ENCODE measurements around the gene SLC39A9. TPM values are rescaled to one million over a fixed set of nuclear protein-coding genes. Genes with fewer than 3 reads are reported as not detected.

Gene SLC39A9
- total and polyA plus RNA-seq, 2 of the 4 experiments (the other 2 are of a cell fraction), result 41.4 to 168 TPM

GRCh38 chr14:69430306-69430939 is 31.9 kb downstream of the SLC39A9 start:
- no peak overlapping the region for H2BK120ac ChIP-seq (ENCODE audit: low read depth, low read length)
- no peak overlapping the region for H2BK20ac ChIP-seq (ENCODE audit: low read depth, low read length)
- dilution Hi-C loops (cut with HindIII; ENCODE audit: low sequenced_read_pairs, unreplicated experiment) (no loop called here), intact Hi-C loops (cut with micrococcal nuclease) (no loop called here), in situ Hi-C loops (cut with MboI; ENCODE audit: low sequenced_read_pairs) (no loop called here)
- H3K18ac ChIP-seq (ENCODE audit: low read depth, low read length), result no peak overlapping the region
- H3K9ac ChIP-seq (ENCODE audit: low read depth, low read length), result no peak overlapping the region
- H3K36me3 ChIP-seq (ENCODE audit: control insufficient read depth, insufficient read depth, low read length), result peaks cover 12% of the 10 kb centered on the region
- no peaks in the 10 kb centered on the region for H3K9me3 ChIP-seq (ENCODE audit: control insufficient read depth, insufficient read depth, low read length)
- H3K56ac ChIP-seq (ENCODE audit: extremely low read depth, insufficient read depth, low read length), result no peak overlapping the region
- H3K14ac ChIP-seq (replicated peaks; ENCODE audit: low read depth, low read length), result no peak overlapping the region
- peaks cover 4% of the 10 kb centered on the region; the same call in 1 of the 2 replicates for H3K9me1 ChIP-seq (ENCODE audit: insufficient read depth, low read length)
- H3K4me1 ChIP-seq (ENCODE audit: control insufficient read depth, insufficient read depth, low read length), result peaks cover 2% of the 10 kb centered on the region; the same call in 1 of the 2 replicates
- CTCF ChIA-PET, result no interaction called here
- no peak overlapping the region for H4K5ac ChIP-seq (ENCODE audit: low read depth, low read length)
- no peak overlapping the region for H4K91ac ChIP-seq (ENCODE audit: insufficient read depth, low read depth, low read length)
- H4K20me1 ChIP-seq (ENCODE audit: insufficient read depth, low read length), result peaks cover 14% of the 10 kb centered on the region; the same call in 1 of the 2 replicates
- ATAC-seq (ENCODE audit: low read depth), result no peak
- H3K79me1 ChIP-seq (ENCODE audit: low read depth in 1 of 2, low read length in 2 of 2), result peaks cover 20 to 36% of the 10 kb centered on the region in 2 experiments
- no peak overlapping the region for H2AK5ac ChIP-seq (ENCODE audit: low read depth, low read length)
- no peak overlapping the region for H2BK5ac ChIP-seq (ENCODE audit: low read depth, low read length, poor library complexity, severe bottlenecking)
- H2BK15ac ChIP-seq (ENCODE audit: low read depth, low read length), result no peak overlapping the region
- H2AK9ac ChIP-seq (replicated peaks; ENCODE audit: low read depth, low read length, poor library complexity), result no peak overlapping the region
- H3K27ac ChIP-seq (ENCODE audit: insufficient read depth, low read length), result no peak overlapping the region
- TF ChIP-seq CHD1 (IDR thresholded peaks at IDR 0.05; ENCODE audit: low read depth, low read length), result no peak
- no peak for TF ChIP-seq NFE2L2 (IDR thresholded peaks at IDR 0.05; ENCODE audit: low read depth, low read length)
- TF ChIP-seq USF2 (IDR thresholded peaks at IDR 0.05; ENCODE audit: low read depth, low read length), result no peak
- no peak for TF ChIP-seq POLR2A (IDR thresholded peaks at IDR 0.05; ENCODE audit: low read depth, low read length)
- TF ChIP-seq RAD21 (IDR thresholded peaks at IDR 0.05; ENCODE audit: low read length), result no peak
- TF ChIP-seq CEBPB (IDR thresholded peaks at IDR 0.05; ENCODE audit: low read depth, low read length), result no peak
- no peak for TF ChIP-seq FOS (IDR thresholded peaks at IDR 0.05; ENCODE audit: low read depth, low read length)
- no peak for TF ChIP-seq MXI1 (IDR thresholded peaks at IDR 0.05; ENCODE audit: borderline replicate concordance, low read depth, low read length)
- no peak for TF ChIP-seq RCOR1 (IDR thresholded peaks at IDR 0.05; ENCODE audit: insufficient replicate concordance, low read length)
- no peak for TF ChIP-seq MAFK (IDR thresholded peaks at IDR 0.05; ENCODE audit: low read depth, low read length)
- TF ChIP-seq CTCF (conservative IDR thresholded peaks at IDR 0.05; ENCODE audit: low read depth, low read length), result no peak
- no peak for TF ChIP-seq BHLHE40 (IDR thresholded peaks at IDR 0.05; ENCODE audit: low read depth, low read length)
- no peak for TF ChIP-seq ELK1 (IDR thresholded peaks at IDR 0.05; ENCODE audit: borderline replicate concordance, low read depth, low read length)
- TF ChIP-seq SMC3 (IDR thresholded peaks at IDR 0.05; ENCODE audit: low read depth, low read length), result no peak
- no peak for TF ChIP-seq RFX5 (IDR thresholded peaks at IDR 0.05; ENCODE audit: low read depth, low read length)
- no peak for TF ChIP-seq MAZ (IDR thresholded peaks at IDR 0.05; ENCODE audit: borderline replicate concordance, low read depth, low read length)
- no peak for DNase-seq
- no peak overlapping the region for H3K4ac ChIP-seq (ENCODE audit: low read depth, low read length)
- H4K8ac ChIP-seq (ENCODE audit: low read depth in 2 of 2, low read length in 2 of 2), result no peak overlapping the region
- no CpG with 5 or more reads among the region's 1 CpG for WGBS, 2 experiments (ENCODE audit: extremely low coverage in 2 of 2, insufficient read length in 1 of 2)
- H3K4me2 ChIP-seq (ENCODE audit: low read depth, low read length), result no peak overlapping the region
- no peak overlapping the region for H3K4me3 ChIP-seq (ENCODE audit: insufficient read depth, low read depth, low read length)
- POLR2A ChIA-PET (ENCODE audit: unreplicated experiment), result no interaction called here
- no peak overlapping the region for H2AFZ ChIP-seq (replicated peaks; ENCODE audit: low read length, poor library complexity)
- H3K23ac ChIP-seq (ENCODE audit: low read depth, low read length), result no peak overlapping the region
- H3K27me3 ChIP-seq (ENCODE audit: control insufficient read depth, insufficient read depth, low read length), result no peaks in the 10 kb centered on the region
- no TSS peak for BruUV-seq (replicated peaks)
